Stimulated activated CD4-positive, alpha-beta T cell treated with anti-CD3 and anti-CD28 coated beads, Interleukin-2, amount 100 ng/mL, for 24 hours (primary cell): ENCODE results near the gene LARGE1.
A peak's percentile ranks its signal among the peaks of the same experiment; 100 is the strongest.
"Not testable (repeated sequence)": the region's sequence is repeated elsewhere in the genome, so short reads cannot be mapped to it uniquely, and the experiment has no call there.

Experiments used
- DNase-seq, 2 donors: peaks; one replicate each; pipeline ENCODE4 v3.0.0-alpha.2; 2020

Gene LARGE1

GRCh38 chr22:33584152-33584551, 336.1 kb downstream of the LARGE1 start:
- no peak for DNase-seq

- no peak for DNase-seq
Measured at GRCh38 chr22:33582822-33583400, 337.4 kb downstream of the LARGE1 start.

GRCh38 chr22:33580310-33580709, 340.0 kb downstream of the LARGE1 start:
- no peak for DNase-seq

GRCh38 chr22:33579448-33580093, 340.7 kb downstream of the LARGE1 start:
- peak; percentile 21 to 39 for DNase-seq

- DNase-seq, result no peak
Measured at GRCh38 chr22:33578752-33579151, 341.5 kb downstream of the LARGE1 start.

- no peak for DNase-seq
Measured at GRCh38 chr22:33577862-33578411, 342.3 kb downstream of the LARGE1 start.

GRCh38 chr22:33576205-33576604, 344.1 kb downstream of the LARGE1 start:
- DNase-seq, result no peak

- DNase-seq, result no peak
Measured at GRCh38 chr22:33575771-33576170, 344.5 kb downstream of the LARGE1 start.

GRCh38 chr22:33575041-33575440, 345.2 kb downstream of the LARGE1 start:
- DNase-seq, result no peak

- DNase-seq, result no peak
Measured at GRCh38 chr22:33573479-33573878, 346.8 kb downstream of the LARGE1 start.

- no peak for DNase-seq
Measured at GRCh38 chr22:33572086-33572485, 348.2 kb downstream of the LARGE1 start.

- no peak for DNase-seq
Measured at GRCh38 chr22:33570110-33570509, 350.2 kb downstream of the LARGE1 start.

GRCh38 chr22:33569559-33569958, 350.7 kb downstream of the LARGE1 start:
- DNase-seq, result no peak

GRCh38 chr22:33569018-33569417, 351.3 kb downstream of the LARGE1 start:
- DNase-seq, result no peak

- not testable (repeated sequence) for DNase-seq
Measured at GRCh38 chr22:33566495-33566894, 353.8 kb downstream of the LARGE1 start.

GRCh38 chr22:33565580-33565995, 354.7 kb downstream of the LARGE1 start:
- DNase-seq, result no peak

GRCh38 chr22:33564683-33565082, 355.6 kb downstream of the LARGE1 start:
- no peak for DNase-seq

- no peak for DNase-seq
Measured at GRCh38 chr22:33563220-33563964, 356.9 kb downstream of the LARGE1 start.

GRCh38 chr22:33562501-33562900, 357.8 kb downstream of the LARGE1 start:
- no peak for DNase-seq

GRCh38 chr22:33561149-33561807, 359.0 kb downstream of the LARGE1 start:
- DNase-seq, result no peak

GRCh38 chr22:33557836-33558235, 362.4 kb downstream of the LARGE1 start:
- no peak for DNase-seq

- DNase-seq, result no peak
Measured at GRCh38 chr22:33555814-33556522, 364.3 kb downstream of the LARGE1 start.

- no peak for DNase-seq
Measured at GRCh38 chr22:33553493-33553892, 366.8 kb downstream of the LARGE1 start.
